ENCODE results near the gene PIP. TPM values are rescaled to one million over a fixed set of nuclear protein-coding genes. Genes with fewer than 3 reads are reported as not detected.
"Not testable (repeated sequence)": the region's sequence is repeated elsewhere in the genome, so short reads cannot be mapped to it uniquely, and the experiment has no call there.

PIP gene
- total and polyA plus RNA-seq, 2 donors (not counting 3 experiments of a cell fraction or from before 2014, with no cell fraction given) = not detected

DNA sequence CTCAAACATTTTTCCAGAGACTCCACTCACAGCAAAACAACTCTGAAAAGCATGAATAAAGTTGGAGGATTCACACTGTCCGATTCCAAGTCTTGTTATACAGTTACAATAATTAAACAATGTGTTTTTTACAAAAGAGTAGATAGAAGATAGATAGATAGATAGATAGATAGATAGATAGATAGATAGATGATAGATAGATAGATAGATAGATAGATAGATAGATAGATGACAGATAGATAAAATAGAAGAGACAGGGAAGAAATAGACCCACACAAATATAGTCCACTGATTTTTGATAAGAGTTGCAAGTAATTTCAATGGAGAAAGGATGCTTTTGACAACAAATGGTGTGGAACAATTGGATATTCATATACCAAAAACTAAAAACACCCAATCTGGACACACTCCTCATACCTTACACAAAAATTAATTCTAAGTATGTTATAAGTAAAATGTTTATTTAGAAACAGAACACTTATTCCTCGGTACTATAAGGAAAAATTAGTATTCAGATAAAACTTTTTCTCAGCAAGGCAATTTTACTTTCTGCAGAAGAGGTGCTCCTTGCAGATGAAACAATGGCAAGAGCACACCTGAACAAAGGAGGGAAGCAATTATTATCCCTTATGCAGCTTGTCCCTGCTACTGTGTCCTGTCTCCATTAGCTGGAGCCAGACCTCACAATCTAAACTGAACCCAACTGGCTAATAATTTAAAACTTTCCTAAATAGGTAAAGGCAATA, 45.7 kb downstream of the PIP start:
- no peaks in the 10 kb centered on the region for H4K20me1 ChIP-seq (replicated peaks; ENCODE audit: control insufficient read depth, extremely low read depth, insufficient read depth, low read length)
- H3K9me1 ChIP-seq (replicated peaks; ENCODE audit: control insufficient read depth, extremely low read depth, insufficient read depth, low read length) = no peaks in the 10 kb centered on the region
- POLR2A ChIA-PET = no interaction called here
- FAIRE-seq (no peak), DNase-seq (ENCODE audit: low read depth, low spot score) (no peak)
- no peaks in the 10 kb centered on the region for H3K9me3 ChIP-seq (replicated peaks; ENCODE audit: control insufficient read depth, insufficient read depth, low read length)
- dilution Hi-C loops (cut with MboI; ENCODE audit: extremely low pct_ligation_motif_present, low sequenced_read_pairs) (no loop called here), intact Hi-C loops (cut with micrococcal nuclease) (no loop called here)
- no TSS peak for BruUV-seq (replicated peaks)
- CTCF ChIA-PET = no interaction called here
- no peaks in the 10 kb centered on the region for H3K27me3 ChIP-seq (ENCODE audit: control insufficient read depth in 2 of 2, insufficient read depth in 2 of 2, low read length in 2 of 2)
- H3K4me1 ChIP-seq (ENCODE audit: control insufficient read depth, extremely low read depth, insufficient read depth, low read length) = no peaks in the 10 kb centered on the region
- no peak overlapping the region for H3K27ac ChIP-seq (ENCODE audit: insufficient read depth, low read depth, low read length)
- no peak overlapping the region for H2AFZ ChIP-seq (ENCODE audit: low read depth, low read length)
- H3K4me2 ChIP-seq (ENCODE audit: insufficient read depth, low read length) = no peak overlapping the region
- no peak overlapping the region for H3K4me3 ChIP-seq (replicated peaks in 1 of 3; ENCODE audit: insufficient read depth in 1 of 3, low read depth in 1 of 3, low read length in 3 of 3)
- no peak overlapping the region for H3K9ac ChIP-seq (replicated peaks; ENCODE audit: extremely low read depth, insufficient read depth, low read length)
- H3K79me2 ChIP-seq (ENCODE audit: control insufficient read depth, insufficient read depth, low read length) = no peaks in the 10 kb centered on the region
- no peak for TF ChIP-seq JUN (IDR thresholded peaks at IDR 0.05; ENCODE audit: borderline replicate concordance, insufficient read depth, insufficient read length, low read depth)
- TF ChIP-seq POLR2A (IDR thresholded peaks at IDR 0.05; ENCODE audit: low read depth, low read length) = no peak
- TF ChIP-seq, protein P1, sequence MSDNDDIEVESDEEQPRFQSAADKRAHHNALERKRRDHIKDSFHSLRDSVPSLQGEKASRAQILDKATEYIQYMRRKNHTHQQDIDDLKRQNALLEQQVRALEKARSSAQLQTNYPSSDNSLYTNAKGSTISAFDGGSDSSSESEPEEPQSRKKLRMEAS (IDR thresholded peaks at IDR 0.05; ENCODE audit: insufficient read depth, insufficient read length) = no peak
- no peak for TF ChIP-seq FOS (IDR thresholded peaks at IDR 0.05; ENCODE audit: borderline replicate concordance, insufficient read depth, low read length)
- no peak for TF ChIP-seq POLR2AphosphoS5 (IDR thresholded peaks at IDR 0.05; ENCODE audit: insufficient read depth, low read depth, low read length)
- TF ChIP-seq GATA2 (IDR thresholded peaks at IDR 0.05; ENCODE audit: insufficient read depth, insufficient read length, low read depth, low read length) = no peak
- TF ChIP-seq, protein P2, sequence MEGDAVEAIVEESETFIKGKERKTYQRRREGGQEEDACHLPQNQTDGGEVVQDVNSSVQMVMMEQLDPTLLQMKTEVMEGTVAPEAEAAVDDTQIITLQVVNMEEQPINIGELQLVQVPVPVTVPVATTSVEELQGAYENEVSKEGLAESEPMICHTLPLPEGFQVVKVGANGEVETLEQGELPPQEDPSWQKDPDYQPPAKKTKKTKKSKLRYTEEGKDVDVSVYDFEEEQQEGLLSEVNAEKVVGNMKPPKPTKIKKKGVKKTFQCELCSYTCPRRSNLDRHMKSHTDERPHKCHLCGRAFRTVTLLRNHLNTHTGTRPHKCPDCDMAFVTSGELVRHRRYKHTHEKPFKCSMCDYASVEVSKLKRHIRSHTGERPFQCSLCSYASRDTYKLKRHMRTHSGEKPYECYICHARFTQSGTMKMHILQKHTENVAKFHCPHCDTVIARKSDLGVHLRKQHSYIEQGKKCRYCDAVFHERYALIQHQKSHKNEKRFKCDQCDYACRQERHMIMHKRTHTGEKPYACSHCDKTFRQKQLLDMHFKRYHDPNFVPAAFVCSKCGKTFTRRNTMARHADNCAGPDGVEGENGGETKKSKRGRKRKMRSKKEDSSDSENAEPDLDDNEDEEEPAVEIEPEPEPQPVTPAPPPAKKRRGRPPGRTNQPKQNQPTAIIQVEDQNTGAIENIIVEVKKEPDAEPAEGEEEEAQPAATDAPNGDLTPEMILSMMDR (IDR thresholded peaks at IDR 0.05; ENCODE audit: extremely low read depth in 1 of 2, insufficient read depth in 1 of 2, low read depth in 1 of 2, low read length in 2 of 2) = no peak
- no peak for TF ChIP-seq MYC (IDR thresholded peaks at IDR 0.05; ENCODE audit: low read depth, low read length)
- no peak for TF ChIP-seq EZH2 (IDR thresholded peaks at IDR 0.05; ENCODE audit: borderline replicate concordance, low read depth, low read length, severe bottlenecking)
- H3K36me3 ChIP-seq (ENCODE audit: control insufficient read depth in 2 of 2, extremely low read depth in 1 of 2, insufficient read depth in 2 of 2, low read length in 2 of 2) = no peaks in the 10 kb centered on the region

DNA sequence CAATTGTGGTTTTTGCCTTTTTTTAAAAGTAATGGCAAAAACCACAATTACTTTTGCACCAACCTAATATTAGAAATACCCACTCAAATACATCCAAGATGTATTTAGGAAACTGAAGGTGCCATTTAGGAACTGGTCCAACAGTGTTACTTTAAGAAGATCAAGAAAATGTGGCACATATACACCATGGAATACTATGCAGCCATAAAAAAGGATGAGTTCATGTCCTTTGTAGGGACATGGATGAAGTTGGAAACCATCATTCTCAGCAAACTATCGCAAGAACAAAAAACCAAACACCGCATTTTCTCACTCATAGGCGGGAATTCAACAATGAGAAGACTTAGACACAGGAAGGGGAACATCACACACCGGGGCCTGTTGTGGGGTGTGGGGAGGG, 48.9 kb downstream of the PIP start:
- H3K9me1 ChIP-seq (replicated peaks; ENCODE audit: control insufficient read depth, extremely low read depth, insufficient read depth, low read length); dilution Hi-C loops (cut with MboI; ENCODE audit: extremely low pct_ligation_motif_present, low sequenced_read_pairs); H4K20me1 ChIP-seq (replicated peaks; ENCODE audit: control insufficient read depth, extremely low read depth, insufficient read depth, low read length); H3K27ac ChIP-seq (ENCODE audit: insufficient read depth, low read depth, low read length); H3K4me3 ChIP-seq (replicated peaks in 1 of 3; ENCODE audit: insufficient read depth in 1 of 3, low read depth in 1 of 3, low read length in 3 of 3); H3K79me2 ChIP-seq (ENCODE audit: control insufficient read depth, insufficient read depth, low read length); H3K36me3 ChIP-seq (ENCODE audit: control insufficient read depth in 2 of 2, extremely low read depth in 1 of 2, insufficient read depth in 2 of 2, low read length in 2 of 2); intact Hi-C loops (cut with micrococcal nuclease); H3K9ac ChIP-seq (replicated peaks; ENCODE audit: extremely low read depth, insufficient read depth, low read length); BruUV-seq (replicated peaks); FAIRE-seq; H3K4me1 ChIP-seq (ENCODE audit: control insufficient read depth, extremely low read depth, insufficient read depth, low read length); H3K9me3 ChIP-seq (replicated peaks; ENCODE audit: control insufficient read depth, insufficient read depth, low read length); DNase-seq (ENCODE audit: low read depth, low spot score); H3K27me3 ChIP-seq (ENCODE audit: control insufficient read depth in 2 of 2, insufficient read depth in 2 of 2, low read length in 2 of 2); POLR2A ChIA-PET; H3K4me2 ChIP-seq (ENCODE audit: insufficient read depth, low read length); H2AFZ ChIP-seq (ENCODE audit: low read depth, low read length): not testable (repeated sequence)
- CTCF ChIA-PET = interaction anchor here (2.6 kb wide), 1 partner anchor 35 kb away, joined by 6 read pairs; no protein-coding TSS in a partner anchor
